ENCODE results near the gene PCNX2.

GRCh38 chr1:233326811-233327650 is 31.5 kb upstream of the PCNX2 start:
- TF ChIP-seq POLR2AphosphoS5 (IDR thresholded peaks at IDR 0.05; ENCODE audit: low read depth, low read length) (no peak), FOXP2 (optimal IDR thresholded peaks at IDR 0.05; ENCODE audit: borderline replicate concordance, extremely low read depth, extremely low read length, insufficient read depth) (no peak), TAF1 (IDR thresholded peaks at IDR 0.05; ENCODE audit: borderline replicate concordance, insufficient read depth, low read length) (no peak), REST (IDR thresholded peaks at IDR 0.05; ENCODE audit: insufficient read depth in 1 of 2, low read depth in 2 of 2, low read length in 2 of 2) (no peak), SIN3A (IDR thresholded peaks at IDR 0.05; ENCODE audit: borderline replicate concordance, insufficient read depth, low read length) (no peak)

Measured in PFSK-1 (cell line).